Left lobe of liver (tissue), 2 donors: ENCODE measurements around the gene GSTO2. TPM values are rescaled to one million over a fixed set of nuclear protein-coding genes. Genes with fewer than 3 reads are reported as not detected.
A peak's percentile ranks its signal among the peaks of the same experiment; 100 is the strongest.

Experiments used
- ATAC-seq: fragments of 200-7000 bp; cut with Tn5 transposase; one replicate; pipeline ENCODE4 v1.9.1; 2020; ENCODE audit warnings: mild to moderate bottlenecking, moderate library complexity
- DNase-seq: peaks from one replicate; pipeline ENCODE4 v3.0.0-alpha.2; 2020; ENCODE audit warnings: low spot score
- total RNA-seq: library from RNA; stranded (reverse); gene quantifications from one replicate; pipeline ENCODE4 v1.2.1, GENCODE V29; 2021
- donor health status: DM: no; HTN: no; CAD: no; lungs with moderate emphysema.
- donor health status: DM: no; HTN: yes; CAD: no.

The GSTO2 gene
- total RNA-seq, 1 donor from 2014 or later, result 2.9 TPM

- no peak for DNase-seq
- no peak for ATAC-seq
These were observed 10.7 kb downstream of the GSTO2 start for GRCh38 chr10:104279550-104280259.

GRCh38 chr10:104281694-104282093, 12.7 kb downstream of the GSTO2 start:
- ATAC-seq, result no peak
- DNase-seq, result no peak

- ATAC-seq (no peak), DNase-seq (no peak)
These were observed 15.9 kb downstream of the GSTO2 start for GRCh38 chr10:104284846-104285245.

- DNase-seq (no peak), ATAC-seq (no peak)
These were observed 18.0 kb downstream of the GSTO2 start for GRCh38 chr10:104286939-104287338.

GRCh38 chr10:104288355-104288754, 19.4 kb downstream of the GSTO2 start:
- no peak for DNase-seq

GRCh38 chr10:104291439-104291951, 22.5 kb downstream of the GSTO2 start:
- peak; percentile 88 for DNase-seq
- peak; percentile 100 for ATAC-seq

More at GRCh38 chr10:104288355-104288754, 19.4 kb downstream of the GSTO2 start:
- ATAC-seq, result no peak

GRCh38 chr10:104293011-104293410, 24.0 kb downstream of the GSTO2 start:
- DNase-seq, result no peak

GRCh38 chr10:104293781-104294321, 24.9 kb downstream of the GSTO2 start:
- DNase-seq, result no peak
- ATAC-seq, result peak; percentile 30

More at GRCh38 chr10:104293011-104293410, 24.0 kb downstream of the GSTO2 start:
- ATAC-seq, result no peak

GRCh38 chr10:104296687-104297436, 27.9 kb downstream of the GSTO2 start:
- DNase-seq, result no peak
- no peak for ATAC-seq

GRCh38 chr10:104297697-104298660, 29.0 kb downstream of the GSTO2 start:
- DNase-seq (no peak), ATAC-seq (no peak)

- ATAC-seq, result peak; percentile 21
- DNase-seq, result no peak
These were observed 30.3 kb downstream of the GSTO2 start for GRCh38 chr10:104299031-104299904.

GRCh38 chr10:104300002-104300735, 31.2 kb downstream of the GSTO2 start:
- DNase-seq (no peak), ATAC-seq (peak; percentile 41)

- DNase-seq, result no peak
- ATAC-seq, result peak; percentile 74
These were observed 31.8 kb downstream of the GSTO2 start for GRCh38 chr10:104300736-104301292.

- DNase-seq (no peak), ATAC-seq (no peak)
These were observed 33.1 kb downstream of the GSTO2 start for GRCh38 chr10:104301907-104302690.

- DNase-seq (no peak), ATAC-seq (no peak)
These were observed 34.8 kb downstream of the GSTO2 start for GRCh38 chr10:104303594-104304355.

- DNase-seq (no peak), ATAC-seq (no peak)
These were observed 35.4 kb downstream of the GSTO2 start for GRCh38 chr10:104304356-104304745.

GRCh38 chr10:104304927-104305326, 35.9 kb downstream of the GSTO2 start:
- DNase-seq, result no peak
- no peak for ATAC-seq
